HPDE6-E6E7 (cell line): ENCODE data around the gene UMODL1.
A peak's percentile ranks its signal among the peaks of the same experiment; 100 is the strongest.

Experiments used
- DNase-seq: peaks from one replicate; pipeline ENCODE4 v3.0.0; 2011; ENCODE audit warnings: missing footprints; ENCODE audit errors: extremely low spot score

UMODL1 gene

DNA sequence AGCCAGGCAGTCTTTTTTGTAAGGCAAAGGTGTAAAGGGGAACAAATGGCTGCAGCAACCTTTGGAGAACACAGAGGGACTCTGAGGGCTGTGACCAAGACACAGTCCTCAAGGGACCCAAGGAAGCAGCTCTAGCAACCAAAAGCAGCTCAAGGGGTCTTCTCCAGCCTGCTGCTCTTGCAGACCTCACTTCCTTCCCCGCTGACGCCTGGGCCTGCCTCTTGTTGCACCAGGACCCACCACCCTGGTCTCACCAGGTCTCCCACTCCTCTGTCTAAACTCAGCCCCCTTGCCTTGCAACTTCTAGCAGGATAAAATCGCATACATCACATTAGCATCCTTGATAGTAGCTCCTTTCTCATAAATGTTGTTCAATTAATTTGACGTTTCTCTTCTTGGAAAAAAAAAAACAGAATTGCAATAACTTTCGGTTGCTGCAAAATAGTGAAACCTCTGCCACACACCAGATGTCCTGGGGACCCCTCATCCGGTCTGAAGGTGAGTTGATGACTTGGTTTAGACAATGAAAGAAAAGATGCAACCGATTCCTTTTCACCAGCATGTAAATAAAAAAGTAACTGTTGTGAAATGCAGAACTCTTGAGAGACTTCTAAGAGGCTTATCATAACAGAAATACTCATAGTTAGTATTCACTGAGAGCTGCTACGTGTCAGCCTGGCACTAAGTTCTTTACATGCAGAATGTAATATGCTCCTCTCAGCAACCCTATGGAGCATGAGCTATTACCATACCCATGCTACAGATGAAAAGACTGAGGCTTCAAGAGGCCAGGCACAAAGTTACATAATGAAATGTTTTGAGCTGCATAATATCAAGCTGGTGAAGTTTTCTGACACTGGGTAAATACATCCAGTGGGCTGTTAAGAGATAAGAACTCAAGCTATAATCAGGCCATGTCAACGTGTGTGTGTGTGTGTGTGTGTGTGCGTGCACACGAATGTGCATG lies 58.5 kb downstream of the UMODL1 start:
- DNase-seq, result no peak

DNA sequence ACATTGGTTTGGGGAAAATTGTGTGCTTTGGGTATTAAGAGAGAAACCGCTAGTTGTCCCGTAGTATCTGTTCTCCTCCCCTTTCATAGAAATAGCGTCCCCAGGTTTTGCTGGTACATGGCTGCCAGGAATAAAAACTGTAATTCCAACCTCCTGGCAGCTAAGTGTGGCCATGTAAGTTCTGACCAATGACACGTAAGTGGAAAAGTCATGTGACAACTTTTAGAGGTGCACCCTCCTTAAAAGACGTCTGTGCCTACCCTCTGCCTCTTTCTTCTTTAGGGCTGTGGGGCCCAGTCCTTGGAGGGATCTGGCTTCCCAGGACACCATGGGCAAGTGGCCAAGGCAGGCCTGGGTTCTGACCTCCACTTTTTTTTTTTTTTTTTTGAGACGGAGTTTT lies 59.3 kb downstream of the UMODL1 start:
- no peak for DNase-seq

DNA sequence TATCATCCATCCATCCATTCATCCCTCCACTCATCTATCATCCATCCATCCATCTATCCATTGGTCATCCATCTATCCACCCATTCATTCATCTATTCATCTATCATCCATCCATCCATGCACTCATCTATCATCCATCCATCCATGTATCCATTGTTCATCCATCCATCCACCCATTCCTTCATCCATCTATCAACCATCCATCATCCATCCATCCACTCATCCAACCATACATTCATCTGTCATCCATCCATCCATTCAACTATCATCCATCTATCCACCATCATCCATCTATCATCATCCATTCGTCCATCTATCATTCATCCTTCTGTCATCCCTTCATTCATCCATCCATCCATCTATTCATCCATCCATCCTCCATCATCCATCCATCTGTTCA lies 61.1 kb downstream of the UMODL1 start:
- DNase-seq, result no peak

DNA sequence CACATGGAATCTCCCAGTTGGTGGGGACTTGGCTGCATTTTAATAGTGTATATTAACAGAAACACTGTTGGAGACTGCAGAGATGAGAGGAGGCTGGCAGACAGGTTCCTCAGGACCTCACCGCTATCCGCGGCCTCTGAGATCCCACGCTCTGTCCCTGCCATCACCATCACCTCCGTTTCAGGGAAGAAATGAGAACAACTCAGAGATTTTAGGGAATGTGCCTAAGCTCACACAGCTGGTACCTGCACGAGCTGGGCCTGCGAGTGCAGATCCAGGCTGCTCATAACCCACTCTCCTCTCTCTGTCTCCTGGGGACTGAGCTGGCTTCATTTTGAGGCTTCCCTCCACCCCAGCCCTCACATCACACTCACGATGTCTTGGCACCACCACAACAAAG lies 62.0 kb downstream of the UMODL1 start:
- no peak for DNase-seq

DNA sequence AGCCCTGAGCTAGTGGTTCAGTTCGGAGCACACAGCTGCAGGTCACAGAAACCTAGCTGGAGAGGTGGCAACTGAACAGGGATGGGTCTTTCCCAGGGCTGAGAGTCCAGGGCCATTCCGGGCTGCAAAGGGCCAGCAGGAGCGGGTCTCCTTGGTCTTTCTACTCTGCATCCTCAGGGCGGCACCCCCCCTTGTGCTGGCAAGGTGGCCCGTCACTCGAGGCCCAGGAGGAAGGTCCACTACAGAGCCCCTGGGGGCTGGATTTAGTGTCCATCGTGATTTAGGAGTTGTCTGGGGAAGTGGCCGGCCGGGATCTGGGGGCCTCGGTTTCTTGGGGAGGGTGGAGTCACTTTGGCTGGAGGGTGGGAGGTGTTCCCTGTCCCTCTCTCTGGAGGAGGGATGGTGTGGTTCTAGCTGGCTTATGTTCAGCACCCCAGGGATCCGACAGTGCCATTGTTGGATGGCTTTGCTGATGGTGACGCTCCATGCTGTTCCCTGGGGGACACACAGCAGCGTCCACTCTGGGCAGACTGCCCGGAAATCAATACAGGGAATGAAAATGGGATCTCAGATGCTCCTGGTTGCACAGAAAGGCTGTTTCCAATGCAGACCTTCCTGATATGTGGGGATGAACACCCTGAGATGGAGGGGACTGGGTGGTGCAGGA lies 64.4 kb downstream of the UMODL1 start:
- no peak for DNase-seq

DNA sequence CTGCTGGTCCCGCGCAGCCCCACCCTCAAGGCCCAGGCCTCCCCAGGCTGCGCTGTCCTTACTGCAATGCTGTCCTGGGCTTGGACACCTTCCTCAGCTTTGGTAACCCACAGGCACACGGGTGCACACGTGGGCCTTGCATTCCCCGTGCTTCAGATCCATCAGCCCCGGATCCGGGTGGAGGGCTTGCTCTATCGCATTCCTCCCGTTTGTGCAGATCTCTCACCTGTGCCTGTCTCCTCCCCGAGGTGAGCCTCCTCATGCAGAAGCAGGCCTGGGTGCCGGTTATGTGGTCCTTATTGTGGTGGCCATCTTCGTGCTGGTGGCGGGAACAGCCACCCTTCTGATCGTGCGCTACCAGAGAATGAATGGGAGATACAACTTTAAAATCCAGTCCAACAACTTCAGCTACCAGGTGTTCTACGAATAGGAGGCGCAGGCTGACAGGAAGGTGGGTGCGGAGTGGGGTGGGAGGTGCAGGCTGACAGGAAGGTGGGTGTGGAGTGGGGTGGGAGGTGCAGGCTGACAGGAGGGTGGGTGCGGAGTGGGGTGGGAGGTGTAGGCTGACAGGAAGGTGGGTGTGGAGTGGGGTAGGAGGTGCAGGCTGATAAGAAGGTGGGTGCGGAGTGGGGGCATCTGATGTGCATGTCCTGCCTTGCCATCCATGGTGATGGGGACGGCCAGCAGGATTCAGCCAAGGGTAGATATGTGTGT lies 66.2 kb downstream of the UMODL1 start:
- no peak for DNase-seq

DNA sequence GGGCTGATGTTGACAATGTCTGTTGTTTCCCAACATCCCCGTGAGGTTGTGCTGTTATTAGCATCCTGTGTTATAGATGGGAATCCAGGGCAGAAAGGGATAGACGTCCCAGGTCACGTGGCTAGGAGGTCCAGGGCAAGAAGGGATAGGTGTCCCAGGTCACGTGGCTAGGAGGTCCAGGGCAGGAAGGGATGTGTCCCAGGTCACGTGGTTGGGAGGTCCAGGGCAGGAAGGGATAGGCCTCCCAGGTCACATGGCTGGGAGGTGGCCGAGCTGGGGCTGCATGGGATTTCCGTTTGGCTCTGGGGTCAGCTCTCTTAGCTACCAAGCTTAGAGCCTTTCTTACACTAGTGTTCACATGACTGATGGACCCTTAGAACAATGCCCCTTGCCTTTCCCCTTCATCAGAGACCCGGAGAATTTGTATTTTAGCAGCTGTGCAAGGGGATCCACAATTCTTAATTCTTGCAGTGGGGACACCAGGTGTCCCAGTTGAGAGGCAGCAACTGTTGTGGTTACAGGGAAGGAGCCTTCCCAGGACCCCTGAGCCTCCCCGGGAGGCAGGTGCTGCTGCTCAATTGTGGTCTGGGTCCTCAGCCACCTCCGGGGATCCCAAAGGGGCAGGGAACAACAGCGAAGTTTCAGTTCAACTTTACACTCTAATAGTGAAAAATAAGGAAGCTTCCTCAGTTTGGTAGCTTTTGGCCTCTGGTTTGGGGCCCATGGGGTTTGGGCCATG lies 69.2 kb downstream of the UMODL1 start:
- DNase-seq, result no peak

DNA sequence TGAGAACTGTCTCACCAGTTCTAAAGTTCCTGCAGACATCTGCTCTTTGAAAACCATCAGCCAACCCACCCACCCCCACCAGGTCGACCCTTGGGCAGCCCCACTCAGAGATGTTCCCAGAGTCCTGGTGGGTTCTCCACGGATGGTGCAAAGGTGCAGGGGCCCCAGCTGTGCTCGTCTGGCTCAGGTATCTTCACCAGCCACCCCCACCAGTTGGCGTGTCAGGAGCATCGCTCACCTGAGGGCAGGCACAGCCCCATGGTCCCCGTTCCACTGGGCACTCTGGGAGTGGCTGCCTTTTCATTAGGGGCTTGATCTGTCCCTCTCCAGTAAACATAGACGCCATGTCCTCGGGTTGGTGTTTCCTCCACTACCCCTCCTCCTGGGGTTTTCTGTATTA lies 70.5 kb downstream of the UMODL1 start:
- no peak for DNase-seq

DNA sequence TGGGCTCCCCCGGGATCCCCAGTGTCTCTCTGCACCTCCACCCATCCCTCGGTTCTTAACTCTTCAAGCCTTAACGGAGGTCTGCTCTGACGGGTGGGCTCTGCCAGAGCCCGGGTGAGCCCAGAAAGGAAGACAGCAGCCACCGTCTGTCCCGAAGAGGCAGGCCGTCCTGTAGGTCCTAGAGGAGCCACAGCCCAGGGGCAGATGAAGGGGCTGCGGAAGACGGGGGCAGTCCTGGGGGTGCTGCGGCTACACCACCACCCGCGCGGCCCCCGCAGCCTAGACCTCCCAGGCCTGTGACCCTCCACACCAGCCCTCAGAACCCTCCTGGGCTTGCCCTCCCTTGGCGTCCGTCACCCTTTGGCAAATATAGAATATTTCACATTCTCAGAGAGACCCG lies 71.0 kb downstream of the UMODL1 start:
- DNase-seq, result no peak

DNA sequence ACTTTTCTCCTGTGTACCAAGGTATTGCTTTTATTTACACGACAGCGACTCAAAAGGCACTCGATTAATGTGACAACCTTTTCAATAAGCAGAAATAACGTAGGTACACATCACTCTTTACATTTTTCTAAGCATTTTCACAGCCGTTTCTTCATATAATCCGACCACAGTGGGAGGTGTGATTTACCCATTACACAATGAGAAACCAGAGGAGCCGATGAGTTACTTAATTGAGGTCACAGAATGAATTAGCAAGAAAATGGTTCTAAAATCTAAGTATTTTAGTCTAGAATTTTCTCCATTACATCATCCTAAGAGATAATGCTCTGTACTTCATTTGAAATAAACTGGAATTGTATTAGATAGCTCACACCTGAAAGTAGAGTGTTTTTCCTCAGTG lies 71.5 kb downstream of the UMODL1 start:
- DNase-seq, result no peak

DNA sequence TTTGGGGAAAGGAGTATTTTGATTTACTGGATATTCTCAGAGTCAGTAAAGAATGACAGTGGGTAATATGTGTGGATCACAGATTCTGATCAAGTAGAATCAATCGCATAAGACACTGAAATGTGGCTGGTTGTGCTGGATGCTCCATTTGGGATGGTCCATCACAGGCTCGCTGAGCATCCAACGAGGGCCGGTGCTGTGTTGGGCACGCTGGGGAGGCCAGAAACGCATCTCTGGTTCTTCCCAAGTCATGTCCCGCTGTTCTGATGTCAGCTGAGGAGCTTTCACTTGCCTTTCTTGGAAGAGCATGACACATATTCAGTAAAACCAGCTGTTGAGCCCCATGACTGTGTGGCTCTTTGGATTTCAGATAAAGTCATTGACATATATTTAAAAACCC lies 72.0 kb downstream of the UMODL1 start:
- DNase-seq, result no peak

DNA sequence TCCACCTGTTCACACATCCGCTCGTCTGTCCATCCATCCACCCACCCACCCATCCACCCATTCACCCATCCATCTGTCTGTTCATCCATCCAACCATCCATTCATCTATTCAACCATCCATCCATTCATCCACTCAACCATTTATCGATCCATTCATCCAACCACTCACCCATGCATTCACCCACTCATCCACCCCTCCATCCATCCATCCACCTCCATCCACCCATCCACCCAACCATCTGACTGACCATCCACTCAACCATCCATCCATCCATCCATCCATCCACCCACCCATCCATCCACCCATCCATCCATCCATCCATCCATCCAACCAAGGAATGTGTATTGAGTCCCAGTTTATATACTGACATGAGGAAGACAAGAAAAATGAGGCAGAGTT lies 73.1 kb downstream of the UMODL1 start:
- no peak for DNase-seq

DNA sequence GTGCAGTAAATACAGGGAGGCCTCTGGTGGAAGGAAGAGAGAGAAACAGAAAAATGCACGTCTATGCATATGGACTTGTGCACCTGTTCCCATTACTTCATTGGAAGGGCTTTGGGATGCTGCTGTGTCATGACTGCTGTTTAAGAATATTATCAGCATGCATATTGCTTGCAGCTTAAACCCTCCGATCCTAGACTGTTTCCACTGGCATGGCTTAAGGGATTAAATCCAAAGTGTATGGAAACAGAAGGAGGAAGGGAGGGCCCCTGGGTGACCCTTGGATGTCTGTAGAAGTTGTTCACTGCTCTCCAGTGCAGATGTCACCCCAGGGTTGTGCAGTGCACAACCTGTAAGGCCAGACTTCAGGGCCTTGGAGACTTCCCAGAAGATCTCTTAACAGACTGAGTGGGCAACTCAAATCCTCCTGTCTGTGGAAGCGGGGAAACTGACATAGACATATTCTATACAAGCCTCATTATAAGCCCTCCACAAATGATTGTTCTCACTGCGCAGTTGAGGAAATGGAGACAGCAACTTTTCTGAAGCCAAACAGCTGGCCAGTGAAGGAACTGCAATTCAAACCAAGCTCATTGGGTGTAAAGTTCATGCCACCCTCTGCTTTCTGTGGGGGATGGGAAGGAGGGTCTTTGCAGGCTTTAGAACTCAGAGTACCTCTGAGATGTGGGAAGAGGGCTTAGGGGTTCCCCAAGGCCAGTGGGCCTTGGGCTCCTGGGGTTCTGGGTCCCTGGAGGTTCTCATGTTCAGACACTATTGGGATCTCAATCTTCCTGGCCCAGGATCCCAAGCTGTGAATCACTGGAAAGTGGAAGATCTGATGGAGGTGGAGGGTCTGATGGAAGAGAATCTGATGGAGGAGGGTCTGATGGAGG lies 73.8 kb downstream of the UMODL1 start:
- DNase-seq, result no peak

DNA sequence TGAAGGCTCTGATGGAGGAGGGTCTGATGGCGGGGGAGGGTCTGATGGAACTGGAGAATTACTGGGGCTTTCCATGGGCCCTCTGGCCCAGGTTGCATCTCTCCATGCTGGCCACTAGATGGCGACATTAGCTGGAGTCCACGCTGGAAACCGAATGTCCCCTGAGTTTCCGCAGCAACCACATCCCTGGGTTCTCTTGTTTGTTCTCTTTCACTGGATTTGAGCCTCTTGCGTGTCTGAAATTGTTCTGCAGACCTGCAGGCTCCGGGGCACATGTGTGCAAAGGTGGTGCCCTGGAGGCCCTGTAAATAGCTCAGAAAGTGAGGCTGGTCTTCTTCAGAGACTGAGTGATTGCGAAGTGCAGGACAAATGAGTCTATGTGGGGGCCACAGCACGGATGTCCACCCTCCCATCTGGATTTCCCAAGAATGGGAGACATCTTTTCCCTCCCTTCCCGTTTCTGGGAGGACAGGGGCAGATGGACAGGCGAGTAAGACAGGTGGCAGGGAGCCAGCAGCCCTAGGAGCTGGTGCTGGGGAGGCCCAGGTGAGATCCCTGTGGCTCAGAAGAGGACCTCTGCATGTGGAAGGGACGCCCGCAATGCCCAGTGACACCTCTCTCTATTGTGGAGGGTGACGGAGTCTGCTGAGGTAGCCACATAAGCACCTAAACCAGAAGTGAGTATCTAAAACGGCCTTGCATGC lies 74.6 kb downstream of the UMODL1 start:
- peak; percentile 76 for DNase-seq

DNA sequence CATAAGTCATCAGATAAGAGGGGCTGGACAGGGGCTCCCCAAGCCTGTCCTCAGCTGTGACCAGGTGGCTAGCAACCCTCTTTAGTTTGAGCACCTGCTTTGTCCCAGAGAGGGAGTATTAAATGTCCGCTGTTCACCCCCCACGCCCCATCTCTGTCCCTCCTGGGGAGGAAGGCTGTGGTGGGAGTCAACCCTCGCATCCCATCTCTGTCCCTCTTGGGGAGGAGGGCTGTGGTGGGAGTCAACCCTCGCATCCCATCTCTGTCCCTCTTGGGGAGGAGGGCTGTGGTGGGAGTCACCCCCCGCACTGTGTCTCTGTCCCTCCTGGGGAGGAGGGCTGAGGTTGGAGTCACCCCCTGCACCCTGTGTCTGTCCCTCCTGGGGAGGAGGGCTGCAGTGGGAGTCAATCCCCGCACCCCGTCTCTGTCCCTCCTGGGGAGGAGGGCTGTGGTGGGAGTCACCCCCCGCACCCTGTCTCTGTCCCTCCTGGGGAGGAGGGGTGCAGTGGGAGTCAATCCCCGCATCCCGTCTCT lies 75.2 kb downstream of the UMODL1 start:
- DNase-seq, result no peak

DNA sequence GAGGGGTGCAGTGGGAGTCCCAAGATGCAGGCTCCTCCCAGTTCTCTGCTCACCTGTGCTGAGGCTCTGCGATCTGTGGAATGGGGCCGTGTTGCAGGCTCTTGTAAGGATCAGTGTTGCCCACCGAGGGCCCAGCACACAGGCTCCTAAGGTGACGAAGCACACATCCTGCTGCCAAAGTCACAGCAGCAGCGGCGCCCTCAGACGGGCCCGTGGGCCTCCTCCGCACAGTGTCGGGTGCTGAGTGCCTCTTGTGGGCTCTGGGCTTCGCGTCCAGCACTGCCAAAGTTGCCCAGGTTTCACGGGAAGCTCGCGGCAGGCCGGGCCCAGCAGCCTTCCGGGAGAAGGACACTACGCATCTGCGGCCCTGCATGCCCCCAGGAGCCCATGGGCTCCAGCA lies 75.7 kb downstream of the UMODL1 start:
- no peak for DNase-seq

DNA sequence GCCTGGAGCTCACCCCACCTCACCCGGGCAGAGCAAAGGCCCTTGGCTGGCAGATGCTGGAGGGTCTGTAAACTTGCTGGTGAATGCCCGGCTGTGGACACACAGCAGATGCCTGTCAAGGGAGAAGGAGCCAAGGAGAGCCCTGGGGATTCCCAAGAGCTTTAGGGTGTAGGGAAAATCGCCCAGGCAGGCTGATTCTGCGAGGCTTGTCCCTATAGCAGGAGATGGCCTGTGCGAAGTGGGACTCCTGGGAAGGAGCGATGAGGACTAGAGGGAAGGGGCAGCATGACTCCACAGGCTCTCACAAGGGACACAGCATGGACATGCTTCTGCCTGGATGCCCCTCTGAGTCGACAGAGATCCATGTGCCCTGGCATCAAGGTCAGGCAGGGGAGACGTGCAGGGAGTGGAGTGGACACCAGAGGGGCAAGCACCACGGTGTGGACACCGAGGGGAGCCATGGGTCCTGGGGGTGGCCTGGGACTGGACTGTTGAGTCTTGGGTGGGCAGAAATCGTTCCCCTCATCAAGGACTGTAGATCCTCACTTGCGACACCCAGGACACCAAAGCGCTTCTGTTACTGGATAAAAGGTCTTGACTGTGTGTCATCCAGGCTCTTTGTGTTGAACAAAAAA lies 76.4 kb downstream of the UMODL1 start:
- DNase-seq, result no peak

DNA sequence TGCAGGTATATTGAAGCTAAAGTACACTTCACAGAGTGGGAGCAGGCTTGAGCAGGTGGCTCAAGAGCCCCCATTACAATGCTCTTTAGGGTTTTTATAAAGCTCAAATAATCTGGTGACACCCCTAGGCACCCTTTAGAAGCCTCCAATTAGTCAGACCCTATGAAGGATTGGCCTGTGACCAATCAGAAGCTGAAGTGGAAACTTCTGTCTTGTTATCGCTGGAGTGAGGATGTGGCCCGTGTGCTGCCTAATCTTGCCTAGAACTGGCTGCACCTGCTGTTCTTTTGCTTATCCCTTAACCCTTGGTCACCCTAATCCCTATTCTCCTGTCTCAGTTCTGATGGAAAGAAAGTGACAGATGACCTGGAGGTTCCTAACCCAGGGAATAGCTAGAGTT lies 77.0 kb downstream of the UMODL1 start:
- DNase-seq, result no peak

DNA sequence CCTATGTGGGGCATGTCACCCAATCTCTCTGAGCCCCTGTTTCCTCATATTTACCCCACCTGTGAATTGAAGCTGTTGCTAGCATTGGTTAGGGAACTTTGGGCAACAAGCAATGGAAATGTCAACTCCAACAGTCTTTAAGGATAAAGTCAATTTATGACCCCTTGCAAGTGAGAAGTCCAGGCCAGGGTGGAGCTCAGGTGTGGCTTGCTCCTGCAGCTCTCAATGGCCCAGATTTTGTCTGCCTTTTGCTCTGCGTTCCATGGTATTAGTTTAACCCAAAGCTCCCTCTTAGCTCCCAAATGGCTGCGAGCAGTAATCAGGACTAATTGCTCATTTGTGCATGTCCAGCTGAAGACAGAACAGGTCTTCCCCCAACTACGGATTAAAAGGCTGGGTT lies 77.5 kb downstream of the UMODL1 start:
- DNase-seq, result no peak
